Brain microvascular endothelial cell (primary cell): ENCODE results near the gene EHD4.

Source experiments
- DNase-seq: peaks from one replicate; pipeline ENCODE4 v3.0.0-alpha.2; 2020
- H3K27ac ChIP-seq: fragments of 250-450 bp; sonication (Bioruptor Pico); 2 replicates; pipeline ENCODE4 v1.5.1; 2020; ENCODE audit warnings: mild to moderate bottlenecking, moderate library complexity
- H3K27me3 ChIP-seq: fragments of 250-450 bp; sonication (Bioruptor Pico); replicated peaks from 2 replicates; pipeline ENCODE4 v1.5.1; 2020; ENCODE audit warnings: mild to moderate bottlenecking
- H3K36me3 ChIP-seq: fragments of 250-450 bp; sonication (Bioruptor Pico); replicated peaks from 2 replicates; pipeline ENCODE4 v1.5.1; 2020; ENCODE audit warnings: mild to moderate bottlenecking
- H3K4me3 ChIP-seq: 2 replicates; pipeline ENCODE4 v1.5.1; 2011; ENCODE audit warnings: low read depth, mild to moderate bottlenecking, control low read depth, low read length, moderate library complexity
- in situ Hi-C: cut with HindIII; loops from 2 replicates; pipeline ENCODE4 v1.10.0; 2017; ENCODE audit warnings: low sequenced_read_pairs, low pct_ligation_motif_present
- TF ChIP-seq, protein P1 (sequence below): IDR thresholded peaks from 2 replicates; pipeline ENCODE4 v1.5.1; 2011; ENCODE audit warnings: low read depth, mild to moderate bottlenecking, moderate library complexity, low read length, control low read depth, inconsistent platforms; ENCODE audit errors: missing control alignments

EHD4 gene

DNA sequence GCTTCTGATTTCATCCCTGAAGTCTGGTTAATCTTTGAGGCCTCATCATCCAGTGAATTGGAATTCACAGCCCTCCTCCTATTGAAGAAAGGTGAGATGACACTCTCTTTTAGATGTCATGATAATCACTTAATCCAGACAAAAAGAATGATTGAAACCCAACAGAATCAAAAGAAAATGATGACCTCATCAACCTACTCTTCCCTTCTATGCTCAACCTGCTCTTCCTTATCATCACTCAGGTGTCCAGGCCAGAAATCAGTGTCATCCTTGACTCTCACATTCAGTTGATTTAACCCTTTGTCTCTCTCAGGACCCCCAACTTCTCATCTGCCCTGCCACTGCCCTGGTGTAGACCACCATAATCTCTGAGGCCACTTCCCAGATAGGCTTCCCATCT, 36.7 kb upstream of the EHD4 start:
- TF ChIP-seq, protein P1, sequence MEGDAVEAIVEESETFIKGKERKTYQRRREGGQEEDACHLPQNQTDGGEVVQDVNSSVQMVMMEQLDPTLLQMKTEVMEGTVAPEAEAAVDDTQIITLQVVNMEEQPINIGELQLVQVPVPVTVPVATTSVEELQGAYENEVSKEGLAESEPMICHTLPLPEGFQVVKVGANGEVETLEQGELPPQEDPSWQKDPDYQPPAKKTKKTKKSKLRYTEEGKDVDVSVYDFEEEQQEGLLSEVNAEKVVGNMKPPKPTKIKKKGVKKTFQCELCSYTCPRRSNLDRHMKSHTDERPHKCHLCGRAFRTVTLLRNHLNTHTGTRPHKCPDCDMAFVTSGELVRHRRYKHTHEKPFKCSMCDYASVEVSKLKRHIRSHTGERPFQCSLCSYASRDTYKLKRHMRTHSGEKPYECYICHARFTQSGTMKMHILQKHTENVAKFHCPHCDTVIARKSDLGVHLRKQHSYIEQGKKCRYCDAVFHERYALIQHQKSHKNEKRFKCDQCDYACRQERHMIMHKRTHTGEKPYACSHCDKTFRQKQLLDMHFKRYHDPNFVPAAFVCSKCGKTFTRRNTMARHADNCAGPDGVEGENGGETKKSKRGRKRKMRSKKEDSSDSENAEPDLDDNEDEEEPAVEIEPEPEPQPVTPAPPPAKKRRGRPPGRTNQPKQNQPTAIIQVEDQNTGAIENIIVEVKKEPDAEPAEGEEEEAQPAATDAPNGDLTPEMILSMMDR, result no peak
- H3K27me3 ChIP-seq, result peaks cover 2% of the 10 kb centered on the region
- in situ Hi-C loops, result no loop called here
- DNase-seq, result no peak
- no peaks in the 10 kb centered on the region for H3K36me3 ChIP-seq
- H3K4me3 ChIP-seq, result no peak overlapping the region
- no peak overlapping the region for H3K27ac ChIP-seq

DNA sequence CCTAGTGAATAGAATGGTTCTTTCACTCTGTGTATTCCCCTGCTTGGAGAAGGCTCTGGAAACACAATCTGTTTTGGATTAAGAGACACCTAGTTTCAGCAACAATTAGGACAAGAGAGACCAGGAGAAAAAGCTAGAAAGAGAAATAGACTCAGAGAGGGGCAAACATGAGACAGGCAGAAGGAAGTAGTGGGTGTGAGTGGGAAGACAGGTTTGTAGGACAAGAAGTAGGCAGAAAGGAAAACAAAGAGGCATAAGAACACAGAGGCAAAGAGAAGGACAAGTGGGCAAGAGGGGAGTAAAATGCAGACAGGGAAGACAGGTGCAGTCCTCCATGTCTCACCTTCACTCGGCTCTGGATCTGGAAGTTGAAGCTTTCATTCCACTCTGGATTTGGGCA, 35.0 kb upstream of the EHD4 start:
- no peak overlapping the region for H3K4me3 ChIP-seq
- TF ChIP-seq, protein P1, result no peak
- H3K27ac ChIP-seq, result no peak overlapping the region
- peaks cover 9% of the 10 kb centered on the region for H3K27me3 ChIP-seq
- H3K36me3 ChIP-seq, result no peaks in the 10 kb centered on the region
- no peak for DNase-seq
- in situ Hi-C loops, result no loop called here

DNA sequence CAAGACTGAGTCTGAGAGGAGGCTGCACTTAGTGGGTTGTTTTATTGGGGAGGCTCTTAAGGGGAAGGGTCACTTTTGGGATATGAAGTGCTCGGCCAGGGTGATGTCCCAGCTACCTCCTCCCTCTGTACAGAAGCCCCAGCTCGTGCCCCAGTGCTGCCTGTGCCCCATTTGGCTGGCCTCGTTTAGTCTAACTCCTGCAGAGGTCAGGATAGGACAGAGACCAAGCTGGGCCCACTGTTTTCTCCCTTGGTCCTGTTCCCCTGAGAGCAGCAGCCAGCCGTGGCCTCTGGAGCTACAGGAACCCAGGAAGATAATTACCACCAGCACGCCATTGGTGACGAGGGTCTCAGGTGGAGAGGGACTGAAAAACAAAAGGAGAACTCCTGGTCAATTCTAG, 30.0 kb upstream of the EHD4 start:
- H3K27me3 ChIP-seq, result peaks cover 12% of the 10 kb centered on the region

DNA sequence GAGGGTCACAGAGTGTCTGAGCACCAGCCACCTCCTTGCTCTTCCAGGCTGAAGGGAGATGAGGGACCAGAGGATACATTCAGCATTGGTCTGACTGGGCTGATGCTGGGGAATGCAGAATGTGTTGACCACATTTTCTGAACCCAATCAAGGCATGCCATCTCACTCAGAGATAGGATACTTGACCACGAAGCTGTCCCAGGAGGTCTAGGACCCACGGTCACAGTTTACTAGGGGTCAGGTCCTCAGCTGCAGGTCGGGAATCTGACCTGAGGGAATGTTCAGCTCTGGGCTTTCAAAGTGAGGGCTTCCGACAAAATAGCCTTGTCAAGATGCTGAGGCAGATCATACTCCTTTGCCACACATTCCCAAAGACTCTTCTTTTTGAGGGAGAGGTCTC, 28.9 kb upstream of the EHD4 start:
- Histone ChIP-seq H3K36me3 (no peaks in the 10 kb centered on the region), H3K4me3 (no peak overlapping the region), H3K27me3 (peaks cover 12% of the 10 kb centered on the region), H3K27ac (no peak overlapping the region)
- in situ Hi-C loops, result no loop called here
- DNase-seq, result no peak
- TF ChIP-seq, protein P1, result no peak

More for the DNA sequence above, 30.0 kb upstream of the EHD4 start:
- TF ChIP-seq, protein P1, result no peak
- H3K4me3 ChIP-seq, result no peak overlapping the region
- no peak for DNase-seq
- H3K27ac ChIP-seq, result no peak overlapping the region
- H3K36me3 ChIP-seq, result no peaks in the 10 kb centered on the region
- in situ Hi-C loops, result no loop called here

DNA sequence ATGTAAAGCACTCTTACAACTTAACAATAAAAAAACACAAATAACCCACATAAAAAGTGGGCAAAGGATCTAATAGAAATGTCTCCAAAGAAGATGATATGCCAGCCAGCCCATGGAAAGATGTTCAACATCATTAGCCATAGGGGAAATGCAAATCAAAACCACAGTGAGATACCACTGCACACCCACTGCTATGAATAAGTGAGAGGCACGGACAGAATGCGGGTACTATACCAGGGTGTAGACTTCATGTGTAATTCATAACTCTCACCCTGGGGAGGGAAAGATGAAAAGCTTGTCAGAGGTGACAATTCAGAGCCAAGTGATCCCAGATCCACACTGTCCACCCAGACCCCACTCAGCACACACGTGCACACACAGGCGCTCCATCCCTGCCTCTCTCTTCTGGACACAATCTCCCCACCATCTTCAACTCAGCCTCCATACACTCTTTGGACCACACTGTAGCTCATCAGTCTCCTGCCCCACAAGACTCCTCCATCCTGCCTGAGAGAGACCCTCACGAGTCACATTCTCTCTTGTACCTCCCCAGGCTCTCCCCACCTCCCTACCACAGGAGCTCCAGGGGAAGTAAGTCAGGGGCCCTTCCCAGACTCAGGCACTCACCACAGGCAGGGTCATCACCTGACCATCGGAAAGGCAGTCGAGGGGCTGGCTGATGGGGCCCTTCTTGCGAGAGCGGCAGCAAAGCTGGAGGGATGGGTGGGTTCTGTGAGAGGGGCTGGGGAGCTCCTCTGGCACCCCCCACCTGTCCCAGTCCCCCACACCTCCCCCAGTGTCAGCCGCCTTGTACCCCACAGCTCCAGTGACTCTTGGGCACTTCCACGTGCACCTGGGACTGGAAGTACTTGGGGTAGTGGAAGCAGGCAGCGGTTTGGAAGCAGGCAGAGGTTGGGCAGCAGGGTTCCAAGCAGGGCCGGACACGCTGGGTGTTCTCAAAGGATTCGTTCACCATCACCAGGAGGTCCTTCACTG, 27.2 kb upstream of the EHD4 start:
- no peak overlapping the region for H3K4me3 ChIP-seq
- DNase-seq, result no peak
- TF ChIP-seq, protein P1, result no peak
- in situ Hi-C loops, result no loop called here
- H3K27me3 ChIP-seq, result peaks cover 12% of the 10 kb centered on the region
- no peak overlapping the region for H3K27ac ChIP-seq
- H3K36me3 ChIP-seq, result no peaks in the 10 kb centered on the region
